GM12878 (cell line): Measurements from ENCODE around the gene COA5. TPM values are rescaled to one million over a fixed set of nuclear protein-coding genes. Genes with fewer than 3 reads are reported as not detected.
A peak's percentile ranks its signal among the peaks of the same experiment; 100 is the strongest.

Experiments
- ATAC-seq: fragments of 200-7000 bp; cut with Tn5 transposase; 3 replicates; pipeline ENCODE4 v1.9.1; 2020; ENCODE audit warnings: mild to moderate bottlenecking, moderate library complexity
- BruUV-seq: library from RNA; stranded (reverse); fragments of 400-500 nt; replicated peaks from 2 replicates; lab custom pipeline; 2021; lab: Mats Ljungman, UMichigan
- CTCF ChIA-PET: fragments of 300-600 bp; sonication (Branson Sonifier 250); formaldehyde crosslinking; extraction: SDS; loops from one replicate; lab custom pipeline; 2021; ENCODE audit warnings: inconsistent platforms; lab: Yijun Ruan, JAX
- POLR2A ChIA-PET: fragments of 350-600 bp; formaldehyde crosslinking; extraction: SDS; loops from one replicate; lab custom pipeline; 2021; ENCODE audit warnings: inconsistent platforms; lab: Charles Lee
- RAD21 ChIA-PET: fragments of 300-600 bp; sonication (Branson Sonifier 250); formaldehyde crosslinking; loops from one replicate; lab custom pipeline; 2023; ENCODE audit warnings: antibody characterized with exemption; ENCODE audit not compliant: unreplicated experiment; lab: Charles Lee
- SMC1A ChIA-PET: fragments of 300-600 bp; sonication (Branson Sonifier 250); formaldehyde crosslinking; loops from one replicate; lab custom pipeline; 2023; ENCODE audit not compliant: unreplicated experiment, uncharacterized antibody; lab: Charles Lee
- DNase-seq: peaks from one replicate; pipeline ENCODE4 v3.0.0-alpha.2; 2011; ENCODE audit warnings: low read depth, low spot score
- FAIRE-seq: peaks from 3 replicates; lab custom pipeline; 2011; peaks lifted over from hg19 to GRCh38; lab: Jason Lieb, UNC
- H2AFZ ChIP-seq: 2 replicates; pipeline ENCODE4 v1.6.0; 2011; ENCODE audit warnings: low read depth, low read length, control low read depth; ENCODE audit not compliant: control insufficient read depth
- H3K27ac ChIP-seq: 2 replicates; pipeline ENCODE4 v1.5.1; 2011; ENCODE audit warnings: control low read depth; ENCODE audit not compliant: control insufficient read depth, insufficient read depth
- H3K27me3 ChIP-seq, 2 experiments: replicated peaks in 1 of 2; 2 replicates each; pipeline versions ENCODE4 v1.6.0 to v1.6.1; 2011; ENCODE audit warnings: low read length in 1 of 2; ENCODE audit not compliant: control insufficient read depth in 2 of 2, insufficient read depth in 2 of 2
- H3K36me3 ChIP-seq, 2 experiments: 2 replicates each; pipeline ENCODE4 v1.5.1; 2011; ENCODE audit warnings: low read length in 1 of 2; ENCODE audit not compliant: control insufficient read depth in 2 of 2, insufficient read depth in 2 of 2
- H3K4me1 ChIP-seq: 2 replicates; pipeline ENCODE4 v1.6.1; 2011; ENCODE audit warnings: mild to moderate bottlenecking, low read length, moderate library complexity, mixed read lengths; ENCODE audit not compliant: control insufficient read depth, insufficient read depth
- H3K4me2 ChIP-seq: 2 replicates; pipeline ENCODE4 v1.6.0; 2011; ENCODE audit warnings: control low read depth; ENCODE audit not compliant: control insufficient read depth, insufficient read depth
- H3K4me3 ChIP-seq: fragments of 200-600 bp; sonication (generic); 2 replicates; pipeline ENCODE4 v1.5.1; 2016
- H3K79me2 ChIP-seq: 2 replicates; pipeline ENCODE4 v1.6.0; 2011; ENCODE audit warnings: low read length; ENCODE audit not compliant: control insufficient read depth, insufficient read depth
- H3K9ac ChIP-seq: 2 replicates; pipeline ENCODE4 v1.8.0; 2011; ENCODE audit warnings: low read length, control low read depth, mixed read lengths; ENCODE audit not compliant: control insufficient read depth, insufficient read depth
- H3K9me3 ChIP-seq: replicated peaks from 3 replicates; pipeline ENCODE4 v1.5.1; 2011; ENCODE audit warnings: mild to moderate bottlenecking, low read length; ENCODE audit not compliant: control insufficient read depth, insufficient read depth
- H4K20me1 ChIP-seq: 2 replicates; pipeline ENCODE4 v1.6.0; 2011; ENCODE audit not compliant: control insufficient read depth, insufficient read depth
- CEBPZ ChIP-seq: fragments of 150-350 bp; IDR thresholded peaks from 2 replicates; pipeline ENCODE4 v1.6.1; 2016; ENCODE audit warnings: low read depth, low read length
- CREB1 ChIP-seq: IDR thresholded peaks from 2 replicates; pipeline ENCODE4 v1.6.1; 2012; ENCODE audit warnings: low read depth, mild to moderate bottlenecking, inconsistent platforms
- CREM ChIP-seq: IDR thresholded peaks from 2 replicates; pipeline ENCODE4 v1.6.1; 2014; ENCODE audit warnings: antibody characterized with exemption, low read depth
- CTCF ChIP-seq, 3 experiments: IDR thresholded peaks in 2 of 3; conservative IDR thresholded peaks in 1 of 3; 2 replicates each; pipeline ENCODE4 v1.5.1; 2011; ENCODE audit warnings: low read depth in 3 of 3, low read length in 3 of 3, mild to moderate bottlenecking in 3 of 3, control low read depth in 2 of 3, moderate library complexity in 2 of 3, inconsistent platforms in 1 of 3, mixed read lengths in 1 of 3; ENCODE audit not compliant: control insufficient read depth in 2 of 3, insufficient read depth in 1 of 3; ENCODE audit errors: extremely low read depth in 1 of 3
- EGR1 ChIP-seq, 2 experiments: IDR thresholded peaks; 1 replicate in 1 of 2; 2 replicates in 1 of 2; pipeline ENCODE4 v1.6.1; 2011 to 2012; ENCODE audit warnings: low read depth in 2 of 2, low read length in 2 of 2, borderline replicate concordance in 1 of 2, mild to moderate bottlenecking in 1 of 2, moderate library complexity in 1 of 2
- ESRRA ChIP-seq: IDR thresholded peaks from 2 replicates; pipeline ENCODE4 v1.6.1; 2012; ENCODE audit warnings: mild to moderate bottlenecking, low read length, improper control_type of control experiment
- HCFC1 ChIP-seq: fragments of 150-350 bp; IDR thresholded peaks from 2 replicates; pipeline ENCODE4 v1.6.1; 2014; ENCODE audit warnings: low read length
- KAT2A ChIP-seq: conservative IDR thresholded peaks from 2 replicates; pipeline ENCODE4 v1.6.1; 2011; ENCODE audit warnings: low read depth, low read length; ENCODE audit not compliant: control insufficient read depth
- MLLT1 ChIP-seq: fragments of 450-650 bp; IDR thresholded peaks from 2 replicates; pipeline ENCODE4 v1.6.1; 2016; ENCODE audit warnings: mild to moderate bottlenecking
- MXI1 ChIP-seq: fragments of 150-350 bp; IDR thresholded peaks from 2 replicates; pipeline ENCODE4 v1.6.1; 2011; ENCODE audit warnings: low read depth, mild to moderate bottlenecking, inconsistent platforms, low read length, improper control_type of control experiment
- PAX5 ChIP-seq: IDR thresholded peaks from 2 replicates; pipeline ENCODE4 v1.6.1; 2011; ENCODE audit warnings: low read depth, low read length, borderline replicate concordance
- PML ChIP-seq: IDR thresholded peaks from 2 replicates; pipeline ENCODE4 v1.6.1; 2012; ENCODE audit warnings: low read length, inconsistent platforms
- POLR2A ChIP-seq: IDR thresholded peaks from 2 replicates; pipeline ENCODE4 v1.6.1; 2011; ENCODE audit warnings: low read depth, mild to moderate bottlenecking, low read length
- POU2F2 ChIP-seq: IDR thresholded peaks from 3 replicates; pipeline ENCODE4 v1.6.1; 2011; ENCODE audit warnings: low read depth, mild to moderate bottlenecking, low read length, borderline replicate concordance
- RELA ChIP-seq: fragments of 450-650 bp; IDR thresholded peaks from 2 replicates; pipeline ENCODE4 v1.8.0; 2014; ENCODE audit warnings: borderline replicate concordance; ENCODE audit not compliant: partially characterized antibody
- SIN3A ChIP-seq: IDR thresholded peaks from 2 replicates; pipeline ENCODE4 v1.6.1; 2012; ENCODE audit warnings: low read depth, low read length, improper control_type of control experiment
- SPI1 ChIP-seq: IDR thresholded peaks from 2 replicates; pipeline ENCODE4 v1.6.1; 2011; ENCODE audit warnings: low read depth, mild to moderate bottlenecking, low read length, moderate library complexity, borderline replicate concordance; ENCODE audit not compliant: insufficient read depth
- STAT3 ChIP-seq: IDR thresholded peaks from 2 replicates; pipeline ENCODE4 v1.6.1; 2011; ENCODE audit warnings: low read depth, low read length, improper control_type of control experiment
- TCF7 ChIP-seq: IDR thresholded peaks from 2 replicates; pipeline ENCODE4 v1.6.1; 2014; ENCODE audit warnings: antibody characterized with exemption, borderline replicate concordance
- WGBS: methylation state at CpG from one replicate; pipeline ENCODE4 v1.1.6; 2016; ENCODE audit warnings: low lambda C conversion rate; ENCODE audit not compliant: insufficient replicate concordance, insufficient coverage; ENCODE audit errors: missing lambda C conversion rate; 5-methylcytosine and 5-hydroxymethylcytosine counted together
- in situ Hi-C: fragments of 300-500 bp; cut with MboI; formaldehyde crosslinking; loops from 9 replicates; pipeline ENCODE4 v1.14.3; 2018; ENCODE audit warnings: mixed read lengths
- intact Hi-C: fragments of 100-400 bp; cut with micrococcal nuclease; formaldehyde crosslinking; loops from one replicate; pipeline ENCODE4 v1.14.2; 2022; ENCODE audit not compliant: unreplicated experiment
- polyA plus RNA-seq, 11 experiments: library from polyadenylated mRNA; depleted of rRNA in 4 of 11; unstranded in 6 of 11; stranded (reverse) in 5 of 11; fragments of >200 nt; fragmentation: Nextera tagmentation in 4 of 11; fragmentation: Illumina TruSeq in 1 of 11; extraction: Ambion mirVana in 4 of 11; extraction: Trizol in 1 of 11; gene quantifications; 1 replicate in 1 of 11; 2 replicates in 10 of 11; pipeline versions ENCODE4 v1.2.1 to v1.2.3, GENCODE V29; 2011 to 2016; ENCODE audit warnings: inconsistent platforms in 2 of 11, missing spikeins in 2 of 11, low read depth in 1 of 11
- total RNA-seq, 4 experiments: library from RNA; depleted of rRNA in 3 of 4; stranded (reverse); fragments of >200 nt in 3 of 4; fragmentation: Illumina TruSeq in 1 of 4; extraction: Trizol in 1 of 4; gene quantifications; 2 replicates each; pipeline versions ENCODE4 v1.2.1 to v1.2.3, GENCODE V29; 2013 to 2021

COA5 gene
- total and polyA plus RNA-seq, 10 of the 15 experiments (the other 5 are each of a cell fraction or from before 2014, with no cell fraction given): 20.7 to 63.3 (median 37.9) TPM

GRCh38 chr2:98607104-98607503, 1.2 kb downstream of the COA5 start:
- peak overlapping the region; percentile 87 for H3K4me3 ChIP-seq
- WGBS: 37% methylated on average over 6 of the region's 6 CpGs
- DNase-seq: no peak
- no peak for TF ChIP-seq TCF7
- TF ChIP-seq KAT2A: no peak
- no peak for TF ChIP-seq SIN3A
- no peak for TF ChIP-seq ESRRA
- TF ChIP-seq PML: no peak
- no peak for TF ChIP-seq POLR2A
- TF ChIP-seq CREB1: no peak
- no peak for TF ChIP-seq SPI1
- no peak for TF ChIP-seq PAX5
- TF ChIP-seq CTCF (IDR thresholded peaks at IDR 0.05 in 2 of 3, conservative IDR thresholded peaks at IDR 0.05 in 1 of 3; ENCODE audit: control insufficient read depth in 2 of 3, extremely low read depth in 1 of 3, insufficient read depth in 1 of 3, low read depth in 3 of 3, low read length in 3 of 3): no peak
- no peak for TF ChIP-seq EGR1 (IDR thresholded peaks at IDR 0.05; ENCODE audit: borderline replicate concordance in 1 of 2, low read depth in 2 of 2, low read length in 2 of 2)
- no peak for TF ChIP-seq CREM
- no peak for TF ChIP-seq MLLT1
- no peak for TF ChIP-seq MXI1
- TF ChIP-seq CEBPZ: no peak
- TF ChIP-seq STAT3: no peak
- TF ChIP-seq HCFC1: no peak
- no peak for TF ChIP-seq RELA
- no peak for TF ChIP-seq POU2F2

More at GRCh38 chr2:98607104-98607503, 1.2 kb downstream of the COA5 start:
- ATAC-seq (no peak), FAIRE-seq (no peak)
- Histone ChIP-seq H4K20me1 (0 out of 2 replicates have a peak, but pooled peaks cover 3% of the 10 kb centered on the region), H2AFZ (no peak overlapping the region), H3K27ac (peak overlapping the region; percentile 84; the same call in 1 of the 2 replicates), H3K9me3 (no peaks in the 10 kb centered on the region; the same call in 2 of the 3 replicates), H3K79me2 (peaks cover 54% of the 10 kb centered on the region), H3K4me1 (peaks cover 9% of the 10 kb centered on the region), H3K36me3 (peaks cover 2 to 12% of the 10 kb centered on the region in 2 experiments; a peak in 3 of 4 replicates), H3K4me2 (peak overlapping the region; percentile 96), H3K27me3 (no peaks in the 10 kb centered on the region), H3K9ac (peak overlapping the region; percentile 93)
- in situ Hi-C loops (no loop called here), intact Hi-C loops (loop anchor here (5.0 kb wide), 1 partner anchor 140 kb away; no protein-coding TSS in a partner anchor)
- CTCF ChIA-PET: interaction anchor here (0.6 to 2.6 kb wide), 4 partner anchors 11 to 194 kb away, joined by 3 to 6 read pairs (median 3); no protein-coding TSS in a partner anchor
- SMC1A ChIA-PET: interaction anchor here (1.5 to 1.9 kb wide), 2 partner anchors 11 to 42 kb away, joined by 5 read pairs; no protein-coding TSS in a partner anchor
- RAD21 ChIA-PET: no interaction called here
- BruUV-seq: no TSS peak
- POLR2A ChIA-PET: interaction anchor here (0.8 kb wide), 1 partner anchor 39 kb away, joined by 3 read pairs; no protein-coding TSS in a partner anchor
